HUES6 (cell line): ENCODE measurements around the gene APP.
A peak's percentile ranks its signal among the peaks of the same experiment; 100 is the strongest.

Experiments
- H3K27ac ChIP-seq: 2 replicates; pipeline ENCODE4 v1.7.0; 2013; ENCODE audit warnings: low read depth, mild to moderate bottlenecking, low read length, inconsistent platforms
- H3K27me3 ChIP-seq: 2 replicates; pipeline ENCODE4 v1.6.1; 2013; ENCODE audit warnings: low read length; ENCODE audit not compliant: control insufficient read depth, insufficient read depth
- H3K36me3 ChIP-seq: 2 replicates; pipeline ENCODE4 v1.6.1; 2013; ENCODE audit warnings: low read length; ENCODE audit not compliant: control insufficient read depth, insufficient read depth
- H3K4me1 ChIP-seq: 2 replicates; pipeline ENCODE4 v1.6.1; 2013; ENCODE audit warnings: low read length; ENCODE audit not compliant: control insufficient read depth, insufficient read depth
- H3K4me3 ChIP-seq: 2 replicates; pipeline ENCODE4 v1.5.1; 2013; ENCODE audit warnings: low read depth, low read length
- H3K9ac ChIP-seq: one replicate; pipeline ENCODE4 v1.6.1; 2013; ENCODE audit warnings: mild to moderate bottlenecking, low read length
- H3K9me3 ChIP-seq: 2 replicates; pipeline ENCODE4 v1.6.1; 2013; ENCODE audit warnings: low read depth, low read length; ENCODE audit not compliant: control insufficient read depth, insufficient read depth

APP gene

DNA sequence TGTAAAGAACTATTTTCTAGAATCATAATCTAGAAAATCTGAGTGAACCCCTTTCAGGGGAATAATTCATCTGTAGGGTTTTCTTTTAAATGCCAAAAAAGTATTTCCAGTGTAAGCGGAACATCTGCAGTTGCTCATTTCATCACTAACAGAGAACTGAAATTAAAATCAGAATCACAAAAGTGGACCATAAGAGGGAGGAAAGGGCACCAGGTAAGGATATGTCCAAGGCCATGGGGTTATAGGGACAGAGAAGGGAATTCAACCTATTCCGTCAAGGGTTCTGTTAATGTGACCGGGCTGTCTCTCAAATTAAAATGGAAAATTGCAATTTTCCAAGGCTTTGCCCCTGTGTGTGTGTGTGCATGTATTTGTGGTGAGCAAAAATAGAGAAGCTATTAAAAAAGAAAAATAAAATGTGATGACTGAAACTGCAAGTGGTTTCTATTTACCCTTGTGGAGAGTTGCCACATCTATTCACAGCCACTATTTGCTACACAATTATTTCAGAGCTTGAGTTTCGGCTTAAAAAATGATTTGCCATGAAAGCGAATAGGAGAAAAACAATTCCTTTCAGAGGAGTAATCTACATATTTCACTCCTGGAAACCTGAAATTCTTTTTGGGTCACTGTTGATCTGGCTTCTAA lies 53.1 kb downstream of the APP start:
- H3K27ac ChIP-seq = 0 out of 2 replicates have a peak overlapping the region, but pooled peaks have one; percentile 46
- H3K9me3 ChIP-seq = no peaks in the 10 kb centered on the region
- peaks cover 71% of the 10 kb centered on the region for H3K4me1 ChIP-seq
- H3K9ac ChIP-seq = no peak overlapping the region
- H3K36me3 ChIP-seq = peaks cover 3% of the 10 kb centered on the region; the same call in 1 of the 2 replicates
- no peak overlapping the region for H3K4me3 ChIP-seq
- H3K27me3 ChIP-seq = no peaks in the 10 kb centered on the region

DNA sequence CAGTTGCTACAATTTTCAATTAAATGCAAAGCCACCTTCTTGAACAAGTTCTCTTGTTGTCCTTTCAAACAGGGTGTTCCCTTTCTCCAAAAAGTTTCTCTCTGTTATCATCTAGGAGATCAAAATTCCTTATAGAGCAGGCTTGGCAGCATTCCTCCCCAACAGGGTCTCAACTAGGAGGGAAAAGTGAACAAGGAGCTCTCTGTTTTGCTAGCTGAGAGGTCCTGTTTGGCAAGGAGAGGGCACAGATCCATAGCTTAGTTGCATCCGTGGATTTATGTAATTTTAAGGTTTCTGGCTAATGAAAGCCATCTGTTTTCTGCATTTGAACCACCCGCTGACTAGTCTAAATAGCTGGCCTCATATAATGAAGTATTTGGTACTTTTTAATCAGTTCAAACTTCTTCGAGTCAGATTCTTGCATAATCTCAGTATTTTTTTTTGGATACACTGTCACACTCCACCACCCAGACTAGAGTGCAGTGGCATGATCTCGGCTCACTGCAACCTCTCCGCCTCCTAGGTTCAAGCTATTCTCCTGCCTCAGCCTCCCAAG lies 54.0 kb downstream of the APP start:
- no peak overlapping the region for H3K4me3 ChIP-seq

DNA sequence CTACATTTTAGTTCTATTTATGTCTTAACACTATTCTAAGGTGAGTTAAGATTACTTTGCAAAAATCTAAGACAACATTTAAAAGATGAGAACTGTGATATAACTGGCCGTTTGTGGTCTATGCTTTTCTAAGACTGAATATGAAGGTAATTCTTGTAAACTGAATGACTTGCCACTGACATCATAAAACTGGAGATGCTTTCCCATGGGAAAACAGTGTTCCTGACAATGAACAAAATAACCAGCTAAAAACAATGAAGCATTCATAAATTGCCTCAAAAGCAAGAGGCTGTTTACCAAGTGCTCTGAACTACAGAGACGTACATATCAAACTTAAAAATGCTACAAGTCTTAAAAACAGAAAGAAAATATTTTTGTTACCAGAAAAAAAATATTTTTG lies 54.7 kb downstream of the APP start:
- no peak overlapping the region for H3K9ac ChIP-seq
- no peak overlapping the region for H3K4me3 ChIP-seq
- H3K4me1 ChIP-seq = peaks cover 74% of the 10 kb centered on the region
- H3K27ac ChIP-seq = peak overlapping the region; percentile 59; the same call in 1 of the 2 replicates
- H3K27me3 ChIP-seq = no peaks in the 10 kb centered on the region
- H3K9me3 ChIP-seq = no peaks in the 10 kb centered on the region
- H3K36me3 ChIP-seq = peaks cover 17% of the 10 kb centered on the region

More for the DNA sequence above, 54.0 kb downstream of the APP start:
- Histone ChIP-seq H3K4me1 (peaks cover 71% of the 10 kb centered on the region), H3K9ac (no peak overlapping the region), H3K9me3 (no peaks in the 10 kb centered on the region), H3K36me3 (peaks cover 11% of the 10 kb centered on the region), H3K27ac (peak overlapping the region; percentile 59; the same call in 1 of the 2 replicates), H3K27me3 (no peaks in the 10 kb centered on the region)

DNA sequence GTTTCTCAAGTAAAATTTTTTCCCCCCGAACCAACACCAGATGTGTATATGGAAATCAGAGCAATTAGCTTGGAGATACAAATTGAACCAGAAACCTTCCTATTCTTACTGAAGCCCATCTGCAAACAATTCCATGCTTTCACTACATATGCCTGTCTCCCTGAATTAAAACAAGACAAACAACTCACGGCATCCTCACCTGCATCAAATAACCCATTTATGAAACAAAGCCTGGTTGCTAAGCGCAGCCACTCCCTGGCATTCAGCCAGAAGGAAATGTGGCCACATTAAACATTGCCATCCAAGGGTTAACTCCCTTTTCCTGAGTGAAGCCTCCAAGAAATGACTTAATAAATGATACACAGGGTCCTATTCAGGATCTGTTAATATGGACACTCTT lies 55.3 kb downstream of the APP start:
- Histone ChIP-seq H3K27ac (peak overlapping the region; percentile 59; the same call in 1 of the 2 replicates), H3K4me1 (peaks cover 72% of the 10 kb centered on the region), H3K36me3 (peaks cover 23% of the 10 kb centered on the region), H3K4me3 (no peak overlapping the region), H3K9ac (no peak overlapping the region), H3K9me3 (no peaks in the 10 kb centered on the region), H3K27me3 (no peaks in the 10 kb centered on the region)

DNA sequence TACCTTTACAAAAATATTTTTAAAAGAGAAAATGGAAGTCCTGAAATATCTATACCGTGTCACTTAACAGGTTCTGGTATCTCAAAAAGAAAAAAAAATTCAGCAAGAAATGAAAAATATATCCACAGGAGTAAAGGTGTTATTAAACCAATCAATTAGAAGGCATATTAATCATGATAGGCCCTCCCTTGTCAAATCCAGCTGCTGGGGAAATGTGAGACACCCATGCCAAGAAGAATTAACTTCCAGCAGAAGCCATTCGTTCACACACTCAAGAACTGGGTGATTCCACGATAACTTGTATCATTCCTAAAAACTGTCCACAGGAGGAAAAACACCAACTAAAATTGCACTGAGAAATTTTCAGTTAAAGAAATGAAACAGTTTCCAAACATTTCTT lies 57.6 kb downstream of the APP start:
- H3K9me3 ChIP-seq = no peaks in the 10 kb centered on the region
- peaks cover 64% of the 10 kb centered on the region for H3K4me1 ChIP-seq
- H3K9ac ChIP-seq = no peak overlapping the region
- no peak overlapping the region for H3K27ac ChIP-seq
- peaks cover 43% of the 10 kb centered on the region for H3K36me3 ChIP-seq
- no peaks in the 10 kb centered on the region for H3K27me3 ChIP-seq
- no peak overlapping the region for H3K4me3 ChIP-seq

DNA sequence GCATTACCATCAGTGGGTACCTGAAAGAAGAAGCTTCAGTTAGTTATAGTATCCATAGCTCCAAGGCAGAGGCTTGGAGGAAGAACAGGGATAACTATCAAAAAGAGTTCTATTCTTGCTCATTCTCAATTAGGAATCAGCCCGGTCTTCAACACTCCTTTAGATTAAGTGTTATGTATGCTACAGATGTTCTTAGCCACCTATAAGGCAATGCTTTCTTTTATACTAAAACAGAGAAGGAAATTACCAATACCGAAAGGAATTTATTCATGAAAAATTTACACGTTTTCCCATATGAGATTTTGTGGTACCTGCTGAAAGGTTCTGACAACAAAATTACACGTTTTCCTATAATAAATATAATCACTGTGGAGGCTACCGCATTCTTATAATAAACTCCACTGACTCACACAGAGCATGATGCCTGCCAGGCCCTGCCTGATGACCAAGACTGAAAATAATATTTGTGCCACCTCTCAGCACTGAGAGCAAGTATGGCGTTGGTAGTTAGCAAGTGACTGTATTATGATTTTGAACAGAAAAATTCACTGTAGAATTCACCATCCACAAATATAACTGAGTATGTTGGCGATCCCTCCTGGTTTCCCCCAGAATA lies 58.3 kb downstream of the APP start:
- no peak overlapping the region for H3K27ac ChIP-seq
- H3K4me1 ChIP-seq = peaks cover 64% of the 10 kb centered on the region
- H3K4me3 ChIP-seq = no peak overlapping the region
- H3K9me3 ChIP-seq = no peaks in the 10 kb centered on the region
- no peak overlapping the region for H3K9ac ChIP-seq
- H3K27me3 ChIP-seq = no peaks in the 10 kb centered on the region
- peaks cover 51% of the 10 kb centered on the region for H3K36me3 ChIP-seq

DNA sequence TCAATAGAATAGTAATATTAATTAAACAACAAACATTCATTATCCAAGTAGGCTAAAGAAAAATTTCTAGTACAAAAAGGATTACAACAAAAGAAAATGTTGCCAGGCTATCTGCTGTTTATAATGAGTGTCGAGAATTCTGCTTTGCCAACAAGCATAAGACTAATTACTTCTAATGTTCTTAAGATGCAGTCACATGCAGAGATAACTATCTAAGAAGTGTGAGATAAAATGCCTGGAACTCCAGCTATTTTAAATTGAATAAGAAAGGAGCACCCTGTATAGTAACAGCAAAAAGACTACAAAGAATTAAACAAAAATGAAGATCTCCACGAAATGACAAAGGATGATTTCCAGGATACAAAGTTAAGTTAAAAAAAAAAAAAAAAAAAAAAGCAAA lies 59.9 kb downstream of the APP start:
- H3K9me3 ChIP-seq = no peaks in the 10 kb centered on the region
- H3K4me3 ChIP-seq = no peak overlapping the region
- H3K27me3 ChIP-seq = no peaks in the 10 kb centered on the region
- H3K36me3 ChIP-seq = peaks cover 56% of the 10 kb centered on the region
- peaks cover 65% of the 10 kb centered on the region for H3K4me1 ChIP-seq
- H3K9ac ChIP-seq = no peak overlapping the region
- H3K27ac ChIP-seq = no peak overlapping the region

DNA sequence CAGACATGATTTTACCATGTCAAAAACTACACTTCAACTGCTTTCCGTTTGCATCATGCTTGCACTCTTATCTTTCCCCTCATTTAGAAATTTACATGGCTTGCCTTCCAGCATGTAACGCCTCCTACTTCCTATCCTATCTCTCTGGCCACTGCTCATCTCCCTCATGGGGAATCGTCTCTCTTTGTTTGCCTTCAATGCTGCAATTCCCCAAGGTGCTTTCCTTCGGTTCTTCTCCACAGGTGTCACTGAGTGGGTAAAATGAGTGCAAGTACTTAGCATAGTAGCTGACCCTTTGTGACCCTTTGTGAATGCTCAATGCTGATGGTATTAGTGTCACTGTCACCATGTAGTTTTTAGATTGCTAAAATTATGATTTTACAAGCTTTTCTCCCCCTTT lies 63.1 kb downstream of the APP start:
- peaks cover 54% of the 10 kb centered on the region for H3K4me1 ChIP-seq
- H3K9ac ChIP-seq = peak overlapping the region; percentile 67
- peaks cover 75% of the 10 kb centered on the region for H3K36me3 ChIP-seq
- no peaks in the 10 kb centered on the region for H3K9me3 ChIP-seq
- peak overlapping the region; percentile 88 for H3K27ac ChIP-seq
- no peaks in the 10 kb centered on the region for H3K27me3 ChIP-seq
- H3K4me3 ChIP-seq = no peak overlapping the region

DNA sequence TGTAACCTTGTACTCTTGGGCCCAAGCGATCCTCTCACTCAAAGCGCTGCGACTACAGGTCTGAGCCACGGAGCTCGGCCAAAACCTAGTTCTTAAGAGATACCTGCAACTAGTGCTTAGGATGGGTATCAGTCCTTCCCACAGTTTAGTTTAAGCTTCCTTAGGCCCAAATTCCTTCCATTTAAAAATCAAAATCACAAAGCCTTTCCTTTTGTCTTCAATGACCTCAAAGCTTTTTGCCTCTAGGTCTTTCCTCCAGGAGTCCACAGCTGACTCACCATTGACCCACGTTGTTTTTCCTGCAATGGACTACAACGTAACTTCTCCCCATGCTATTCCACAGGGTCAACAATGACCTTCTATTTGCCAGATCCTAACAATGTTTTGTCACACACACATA lies 64.0 kb downstream of the APP start:
- H3K4me1 ChIP-seq = peaks cover 50% of the 10 kb centered on the region
- no peaks in the 10 kb centered on the region for H3K9me3 ChIP-seq
- H3K4me3 ChIP-seq = peak overlapping the region; percentile 30
- H3K27me3 ChIP-seq = no peaks in the 10 kb centered on the region
- H3K27ac ChIP-seq = peak overlapping the region; percentile 88
- peak overlapping the region; percentile 67 for H3K9ac ChIP-seq
- peaks cover 67% of the 10 kb centered on the region for H3K36me3 ChIP-seq

DNA sequence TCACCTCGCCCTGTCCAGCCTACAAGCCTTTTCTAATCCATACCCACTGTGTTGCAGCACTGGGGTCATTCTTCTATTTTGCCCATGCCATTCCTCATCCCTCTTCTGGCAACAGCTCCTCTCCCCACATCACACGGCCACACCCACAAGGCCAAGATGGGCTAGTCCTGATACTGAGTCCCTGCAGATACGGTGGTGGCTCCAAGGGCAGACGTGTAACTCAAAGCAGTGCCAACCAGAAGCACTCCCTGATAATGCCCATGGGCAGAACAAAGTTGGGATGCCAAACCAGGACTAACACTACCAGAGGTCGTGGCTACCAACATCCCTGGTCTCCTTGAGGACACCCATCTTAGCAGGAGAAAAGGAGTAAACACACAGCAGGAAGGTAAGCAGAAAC lies 64.8 kb downstream of the APP start:
- H3K4me1 ChIP-seq = peaks cover 50% of the 10 kb centered on the region

DNA sequence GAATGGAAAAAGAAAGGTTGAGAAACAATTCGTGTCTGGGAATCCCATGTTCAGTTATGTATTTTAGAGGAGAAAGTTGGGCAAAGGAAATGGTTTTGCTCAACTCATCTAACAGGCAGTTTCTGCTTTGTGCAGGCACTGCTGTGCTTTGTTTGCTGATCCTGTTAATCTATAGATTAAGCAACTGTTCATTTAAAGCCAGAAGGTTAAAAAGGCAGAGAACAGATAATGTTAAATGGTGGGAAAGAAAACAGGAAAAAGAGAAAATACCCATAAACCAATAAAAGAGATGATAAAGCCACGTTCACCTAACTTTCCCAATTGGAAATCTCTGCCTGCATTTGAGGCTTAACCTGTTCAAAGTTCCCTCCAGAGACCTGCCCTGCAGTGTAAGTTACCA lies 70.0 kb downstream of the APP start:
- Histone ChIP-seq H3K4me3 (no peak overlapping the region), H3K27me3 (no peaks in the 10 kb centered on the region), H3K4me1 (peaks cover 51% of the 10 kb centered on the region), H3K9ac (no peak overlapping the region), H3K9me3 (no peaks in the 10 kb centered on the region), H3K27ac (no peak overlapping the region), H3K36me3 (peaks cover 20% of the 10 kb centered on the region; the same call in 1 of the 2 replicates)

More for the DNA sequence above, 64.8 kb downstream of the APP start:
- Histone ChIP-seq H3K27me3 (no peaks in the 10 kb centered on the region), H3K27ac (peak overlapping the region; percentile 88; the same call in 1 of the 2 replicates), H3K4me3 (peak overlapping the region; percentile 30; the same call in 1 of the 2 replicates), H3K36me3 (peaks cover 60% of the 10 kb centered on the region), H3K9ac (peak overlapping the region; percentile 31), H3K9me3 (no peaks in the 10 kb centered on the region)
